HG02763 (cell line): Measurements from ENCODE around the gene C20orf144.

Experiments used
- ATAC-seq: cut with Tn5 transposase; IDR thresholded peaks from one replicate; pipeline ENCODE4 v1.9.1; 2021; ENCODE audit warnings: mild to moderate bottlenecking, moderate library complexity; ENCODE audit not compliant: unreplicated experiment

The C20orf144 gene

DNA sequence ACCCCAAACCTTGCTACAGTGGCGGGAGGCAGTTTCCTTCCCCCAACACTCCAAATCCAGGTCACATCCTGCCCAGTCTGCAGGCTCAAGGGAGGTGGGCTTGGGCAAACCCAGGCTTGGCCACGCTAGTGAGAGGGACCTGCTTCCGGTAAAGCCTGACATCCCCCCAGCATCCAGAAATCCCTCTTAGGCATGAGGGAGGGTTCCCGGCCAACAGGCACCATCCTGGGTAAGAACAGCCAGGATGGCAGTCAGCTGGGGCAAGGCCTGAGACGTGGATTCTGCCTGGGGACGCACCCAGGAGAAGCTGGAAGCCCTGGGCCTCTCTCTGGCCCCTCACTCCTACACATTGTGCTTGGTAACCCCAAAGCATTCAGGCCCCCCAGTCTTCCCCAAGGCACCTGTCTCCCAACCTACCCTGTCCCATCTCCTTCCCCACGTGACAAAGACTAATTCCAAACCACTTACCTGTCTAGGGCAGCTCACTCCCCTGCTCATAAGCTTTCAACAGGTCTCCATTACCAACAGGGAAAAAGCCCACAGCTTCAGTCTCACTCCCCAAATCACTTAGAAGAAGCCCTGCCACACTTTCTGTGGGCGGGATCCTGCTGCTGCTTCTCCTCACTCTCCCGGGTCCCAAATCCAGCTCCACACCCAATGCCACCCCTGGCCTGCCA is 2.1 kb downstream of the C20orf144 start:
- no peak for ATAC-seq

DNA sequence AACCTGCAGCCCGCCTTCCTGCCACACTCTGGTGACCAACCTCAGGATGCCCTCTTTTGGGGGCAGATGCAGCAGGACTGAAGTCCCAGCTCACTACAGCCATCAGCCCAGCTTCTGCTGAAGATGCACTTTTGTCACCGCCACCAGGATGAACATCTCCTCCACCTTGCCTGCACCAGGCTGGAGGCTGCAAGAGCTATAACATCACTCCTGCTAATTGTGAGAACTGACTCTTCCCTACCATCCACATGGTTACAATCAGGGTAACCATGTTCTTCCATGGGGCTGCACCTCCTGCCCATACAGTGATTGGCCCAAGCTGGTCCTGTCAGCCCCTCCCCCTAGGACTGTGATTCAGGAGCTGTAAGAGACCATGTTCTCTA is 2.6 kb downstream of the C20orf144 start:
- no peak for ATAC-seq

GRCh38 chr20:33666293-33667244 is 4.4 kb downstream of the C20orf144 start, which contains the start of gene ACTL10:
TSS of gene ACTL10 (plus strand) at chr20:33666943. CDS start at chr20:33667498, 555 bp downstream.
- ATAC-seq = peak; percentile 63

DNA sequence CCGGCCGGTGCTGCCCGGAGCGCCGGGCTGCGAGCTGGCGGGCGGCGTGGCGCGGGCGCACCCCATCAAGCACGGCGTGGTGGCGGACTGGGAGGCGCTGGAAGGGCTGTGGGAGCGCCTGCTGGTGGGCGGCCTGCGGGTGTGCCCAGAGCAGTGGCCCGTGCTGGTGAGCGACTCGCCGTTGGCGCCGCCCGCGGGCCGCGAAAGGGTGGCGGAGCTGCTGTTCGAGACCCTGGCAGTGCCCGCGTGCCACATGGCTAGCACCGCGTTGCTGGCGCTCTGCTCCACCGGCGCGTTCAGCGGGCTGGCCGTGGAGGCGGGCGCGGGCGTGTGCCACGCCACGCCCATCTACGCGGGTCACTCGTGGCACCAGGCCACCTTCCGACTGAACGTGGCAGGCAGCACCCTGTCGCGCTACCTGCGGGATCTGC is 5.1 kb downstream of the C20orf144 start:
- no peak for ATAC-seq

DNA sequence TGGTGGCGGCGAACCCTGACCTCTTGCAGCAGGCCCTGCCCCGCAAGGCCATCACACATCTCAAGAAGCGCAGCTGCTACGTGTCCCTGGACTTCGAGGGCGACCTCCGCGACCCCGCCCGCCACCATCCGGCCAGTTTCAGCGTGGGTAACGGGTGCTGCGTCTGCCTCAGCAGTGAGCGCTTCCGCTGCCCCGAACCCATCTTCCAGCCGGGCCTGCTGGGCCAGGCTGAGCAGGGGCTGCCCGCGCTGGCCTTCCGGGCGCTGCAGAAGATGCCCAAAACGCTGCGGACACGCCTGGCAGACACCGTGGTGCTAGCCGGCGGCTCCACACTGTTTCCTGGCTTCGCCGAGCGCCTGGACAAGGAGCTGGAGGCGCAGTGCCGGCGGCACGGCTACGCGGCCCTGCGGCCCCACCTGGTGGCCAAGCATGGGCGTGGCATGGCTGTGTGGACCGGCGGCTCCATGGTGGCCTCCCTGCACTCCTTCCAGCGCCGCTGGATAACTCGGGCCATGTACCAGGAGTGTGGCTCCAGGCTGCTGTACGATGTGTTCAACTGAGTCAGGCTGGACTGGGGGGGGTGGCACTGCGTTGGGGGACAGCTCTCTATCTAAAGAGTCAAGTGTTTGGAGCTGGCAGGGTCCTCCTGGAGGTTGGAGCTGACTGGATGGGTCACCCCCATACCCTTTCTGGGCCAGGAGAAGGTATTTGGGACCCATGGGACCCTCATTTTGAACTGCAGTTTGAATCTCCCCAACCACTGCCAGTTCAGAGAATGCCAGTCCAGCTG is 5.7 kb downstream of the C20orf144 start:
- ATAC-seq = peak; percentile 39

DNA sequence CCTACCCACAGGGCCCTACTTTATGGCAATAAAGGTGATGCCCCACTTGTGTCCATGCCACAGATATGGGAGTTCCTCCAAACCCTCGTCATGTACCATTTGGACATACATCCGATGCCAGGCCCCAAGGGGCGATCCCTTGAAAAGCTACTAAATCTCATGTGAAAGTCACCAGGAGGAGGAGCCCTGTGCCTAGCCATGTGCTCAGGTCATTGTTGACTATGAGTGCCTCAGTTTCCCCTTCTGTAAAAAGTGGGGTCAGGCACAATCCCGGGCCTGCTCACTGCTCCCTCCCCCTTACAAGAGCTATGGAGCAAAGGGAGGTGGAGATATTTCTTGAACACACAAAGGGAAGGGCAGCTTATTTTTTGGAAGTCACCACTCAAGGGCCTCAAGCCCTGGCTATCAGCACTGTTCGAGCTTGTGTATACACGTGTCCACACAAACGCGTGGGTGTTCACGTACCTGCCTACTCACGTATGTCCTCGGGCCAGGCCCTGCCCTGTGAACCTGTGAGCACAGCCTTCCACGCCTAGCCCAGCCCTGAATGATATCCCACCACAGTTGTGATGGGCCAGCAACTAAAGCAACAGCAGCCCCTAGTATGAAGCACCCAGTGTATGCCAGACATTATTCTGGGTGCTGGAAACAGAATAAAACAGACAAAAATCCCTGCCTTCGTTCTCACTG is 6.5 kb downstream of the C20orf144 start:
- no peak for ATAC-seq

DNA sequence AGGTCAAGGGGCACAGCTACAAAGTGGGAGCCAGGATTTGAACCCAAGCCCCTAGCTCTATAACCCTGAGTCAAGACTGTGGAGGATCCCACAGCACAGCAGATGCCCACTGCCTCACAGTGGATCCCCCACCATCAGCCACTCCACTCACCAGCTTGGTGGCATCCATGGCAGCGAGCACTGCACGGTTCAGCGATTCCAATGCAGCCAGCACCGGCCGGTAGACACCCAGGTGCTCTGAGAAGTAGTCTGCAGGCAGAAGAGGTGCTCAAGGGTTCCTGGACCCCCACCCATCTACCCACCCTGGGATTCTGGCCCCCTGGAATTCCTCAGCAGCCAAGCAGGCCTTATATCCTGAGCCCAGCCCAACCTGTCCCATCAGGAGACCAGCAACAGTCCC is 7.1 kb downstream of the C20orf144 start:
- ATAC-seq = no peak

- no peak for ATAC-seq
These were observed 7.9 kb downstream of the C20orf144 start for GRCh38 chr20:33669873-33670640.

GRCh38 chr20:33670715-33671499 is 8.8 kb downstream of the C20orf144 start:
- ATAC-seq = no peak

- ATAC-seq = no peak
These were observed 9.6 kb downstream of the C20orf144 start for GRCh38 chr20:33671573-33672288.

GRCh38 chr20:33672426-33673113 is 10.4 kb downstream of the C20orf144 start:
- ATAC-seq = no peak

GRCh38 chr20:33673114-33673409 is 10.9 kb downstream of the C20orf144 start:
- ATAC-seq = no peak

DNA sequence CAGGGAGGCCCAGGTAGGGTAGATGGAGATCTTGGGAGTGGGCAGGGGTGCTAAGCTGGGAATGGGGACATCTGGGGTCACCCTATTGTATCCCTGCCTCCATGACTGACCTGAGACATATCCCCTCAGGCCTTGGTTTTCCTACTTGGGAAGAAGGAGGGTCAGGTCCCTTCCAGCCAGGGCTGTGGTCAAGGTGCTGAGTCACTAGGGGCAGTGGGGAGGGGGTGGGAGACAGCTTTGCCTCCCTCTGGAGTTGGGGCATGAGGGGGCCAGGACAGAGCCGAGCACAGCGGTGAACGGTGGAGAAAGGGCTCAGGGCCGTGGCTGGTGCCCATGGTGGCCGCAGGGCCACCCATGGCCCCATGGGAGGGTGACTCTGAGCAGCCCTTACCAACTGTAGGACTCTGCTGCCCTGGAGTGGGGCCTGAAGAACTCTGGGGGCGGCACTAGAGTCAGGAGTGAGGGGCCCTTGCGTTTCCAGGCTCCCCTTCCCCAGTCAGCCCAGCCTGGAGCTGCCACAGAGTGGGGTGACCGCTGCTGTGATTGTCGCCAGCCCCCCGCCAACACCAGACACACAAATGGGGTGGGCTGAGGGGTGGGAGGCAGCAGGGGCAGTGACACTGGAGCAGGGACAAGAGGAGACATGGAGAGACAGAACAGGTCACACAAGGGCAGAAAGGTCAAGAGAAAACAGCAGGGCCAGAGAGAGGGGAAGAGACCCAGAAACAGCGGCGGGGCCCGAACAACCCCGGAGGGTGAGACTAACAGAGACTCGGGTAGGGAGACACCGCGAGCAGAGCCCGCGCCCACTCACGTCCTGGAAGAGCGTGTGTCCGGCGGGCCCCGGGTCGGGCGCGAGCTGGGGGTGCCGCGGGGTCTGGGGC is 11.5 kb downstream of the C20orf144 start:
- ATAC-seq = no peak

DNA sequence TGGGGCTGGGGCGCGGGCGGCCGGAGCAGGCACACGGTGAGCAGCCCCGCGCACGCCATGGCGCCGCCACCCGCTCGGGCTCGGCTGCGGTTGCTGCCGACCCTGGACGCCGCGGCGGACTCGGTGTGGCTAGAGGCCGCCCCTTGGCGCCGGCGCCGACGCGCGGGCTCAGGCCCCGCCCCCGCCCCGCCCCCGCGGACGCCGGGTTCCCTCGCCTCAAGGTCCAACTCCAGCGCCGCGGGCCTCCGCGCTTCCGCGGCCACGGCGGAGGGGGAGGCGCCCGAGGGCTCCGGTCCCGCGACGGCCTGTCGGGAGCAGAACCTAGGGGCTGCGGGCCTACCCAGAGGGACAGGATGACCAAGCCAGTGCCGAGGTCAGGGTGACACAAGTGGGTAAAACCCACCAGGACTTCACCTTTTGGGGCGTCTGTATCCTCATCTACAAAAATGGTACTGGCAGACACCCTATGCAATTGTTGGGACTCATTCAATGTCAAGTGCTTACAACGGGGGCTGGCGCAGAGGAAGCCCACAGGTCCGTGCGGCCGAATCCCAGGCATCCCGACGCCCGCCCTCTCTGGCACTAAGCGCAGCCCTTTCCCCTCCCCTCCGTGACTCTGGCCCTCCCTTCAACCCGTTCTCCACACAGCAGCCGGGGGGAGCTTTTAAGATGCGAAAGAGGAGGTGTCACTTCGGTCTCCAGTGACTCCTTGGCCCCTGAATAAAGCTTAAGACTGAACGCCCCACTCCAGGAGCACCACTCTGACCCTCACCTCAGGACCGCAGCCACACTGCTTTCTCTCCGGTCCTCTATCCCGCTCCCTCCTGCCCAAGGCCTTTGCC is 12.4 kb downstream of the C20orf144 start, which contains the start of gene NECAB3:
TSS of gene NECAB3 (minus strand) at position 135 of the 842 bp plus-strand sequence. CDS start at position 59, 76 bp downstream.
- peak; percentile 73 for ATAC-seq

GRCh38 chr20:33675136-33675959 is 13.2 kb downstream of the C20orf144 start:
- ATAC-seq = no peak
